SU-DHL-6 (cell line): ENCODE data around the gene CSNK1G2.

Source experiments
- H2AFZ ChIP-seq: fragments of 200-600 bp; sonication (generic); 2 replicates; pipeline ENCODE4 v1.6.1; 2014; ENCODE audit warnings: low read depth, mild to moderate bottlenecking, moderate library complexity, mixed read lengths, antibody characterized with exemption, low read length; ENCODE audit not compliant: severe bottlenecking
- H3F3A ChIP-seq: fragments of 200-600 bp; shearing (Covaris generic); 2 replicates; pipeline ENCODE4 v1.6.0; 2016; ENCODE audit warnings: antibody characterized with exemption, mild to moderate bottlenecking; ENCODE audit not compliant: insufficient read depth
- H3K27ac ChIP-seq: fragments of 200-600 bp; sonication (generic); 2 replicates; pipeline ENCODE4 v1.5.1; 2016; ENCODE audit warnings: low read depth, mild to moderate bottlenecking, low read length, moderate library complexity, mixed read lengths
- H3K27me3 ChIP-seq: fragments of 200-600 bp; sonication (generic), shearing (Covaris generic); 2 replicates; pipeline ENCODE4 v1.6.0; 2014; ENCODE audit warnings: mild to moderate bottlenecking, low read length
- H3K36me3 ChIP-seq: fragments of 200-600 bp; sonication (generic); 2 replicates; pipeline ENCODE4 v1.6.1; 2014; ENCODE audit warnings: mild to moderate bottlenecking, low read length, mixed read lengths
- H3K4me2 ChIP-seq: fragments of 300-600, 200-600 bp; shearing (Covaris generic), sonication (generic); 2 replicates; pipeline ENCODE4 v1.6.0; 2014; ENCODE audit warnings: low read length, low read depth, mild to moderate bottlenecking; ENCODE audit not compliant: poor library complexity, severe bottlenecking
- H3K4me3 ChIP-seq: fragments of 200-600 bp; sonication (generic); 2 replicates; pipeline ENCODE4 v1.5.1; 2014; ENCODE audit warnings: antibody characterized with exemption, low read length, mild to moderate bottlenecking, mixed read lengths; ENCODE audit not compliant: insufficient read depth, poor library complexity, severe bottlenecking
- H3K79me2 ChIP-seq: fragments of 200-600 bp; sonication (generic); 2 replicates; pipeline ENCODE4 v1.6.1; 2014; ENCODE audit warnings: mild to moderate bottlenecking, low read length, moderate library complexity; ENCODE audit not compliant: insufficient read depth
- H3K9ac ChIP-seq: fragments of 200-600 bp; sonication (generic); 2 replicates; pipeline ENCODE4 v1.7.0; 2014; ENCODE audit warnings: mild to moderate bottlenecking, low read length
- H3K9me2 ChIP-seq: fragments of 200-600 bp; sonication (generic); replicated peaks from 2 replicates; pipeline ENCODE4 v1.6.1; 2014; ENCODE audit warnings: low read length; ENCODE audit not compliant: insufficient read depth
- H3K9me3 ChIP-seq: fragments of 200-600 bp; sonication (generic); 2 replicates; pipeline ENCODE4 v1.6.1; 2014; ENCODE audit warnings: low read length, mixed read lengths; ENCODE audit not compliant: insufficient read depth
- H4K20me1 ChIP-seq: fragments of 200-600 bp; sonication (generic); 2 replicates; pipeline ENCODE4 v1.6.1; 2014; ENCODE audit warnings: low read depth, mild to moderate bottlenecking, antibody characterized with exemption, low read length, moderate library complexity, mixed read lengths
- EZH2phosphoT487 ChIP-seq: fragments of 200-600 bp; sonication (generic), shearing (Covaris generic); conservative IDR thresholded peaks from 2 replicates; pipeline ENCODE4 v1.6.1; 2018; ENCODE audit warnings: mild to moderate bottlenecking, antibody characterized with exemption, low read length, moderate library complexity, mixed read lengths
- TF ChIP-seq, protein P1 (sequence below): fragments of 200-600 bp; sonication (generic); IDR thresholded peaks from one replicate; pipeline ENCODE4 v1.5.1; 2017; ENCODE audit warnings: antibody characterized with exemption, mild to moderate bottlenecking, low read length, moderate library complexity; ENCODE audit not compliant: insufficient read depth, poor library complexity, severe bottlenecking

Gene CSNK1G2

DNA sequence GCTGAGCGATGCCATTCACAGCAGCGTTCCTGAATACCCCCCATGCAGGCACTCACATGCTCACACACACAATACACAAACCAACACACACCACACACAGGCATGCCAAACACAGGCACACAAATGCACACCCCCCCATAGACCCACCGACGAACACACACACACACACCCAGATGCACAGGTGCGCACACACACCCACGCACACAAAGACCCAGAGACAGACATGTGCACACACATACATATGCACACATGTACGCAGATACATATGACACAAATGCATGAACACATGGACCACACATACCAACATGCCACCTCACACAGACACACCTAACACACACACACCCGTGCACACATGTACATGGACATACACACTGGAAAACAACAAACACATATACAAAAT, 7.0 kb upstream of the CSNK1G2 start:
- Histone ChIP-seq H2AFZ (no peak overlapping the region), H3K4me2 (no peak overlapping the region), H3F3A (no peaks in the 10 kb centered on the region), H3K79me2 (no peaks in the 10 kb centered on the region), H3K9me2 (no peaks in the 10 kb centered on the region), H3K36me3 (no peaks in the 10 kb centered on the region), H4K20me1 (no peaks in the 10 kb centered on the region), H3K27ac (no peak overlapping the region), H3K9ac (no peak overlapping the region), H3K27me3 (no peaks in the 10 kb centered on the region), H3K4me3 (no peak overlapping the region), H3K9me3 (no peaks in the 10 kb centered on the region)
- TF ChIP-seq EZH2phosphoT487, result no peak
- TF ChIP-seq, protein P1, sequence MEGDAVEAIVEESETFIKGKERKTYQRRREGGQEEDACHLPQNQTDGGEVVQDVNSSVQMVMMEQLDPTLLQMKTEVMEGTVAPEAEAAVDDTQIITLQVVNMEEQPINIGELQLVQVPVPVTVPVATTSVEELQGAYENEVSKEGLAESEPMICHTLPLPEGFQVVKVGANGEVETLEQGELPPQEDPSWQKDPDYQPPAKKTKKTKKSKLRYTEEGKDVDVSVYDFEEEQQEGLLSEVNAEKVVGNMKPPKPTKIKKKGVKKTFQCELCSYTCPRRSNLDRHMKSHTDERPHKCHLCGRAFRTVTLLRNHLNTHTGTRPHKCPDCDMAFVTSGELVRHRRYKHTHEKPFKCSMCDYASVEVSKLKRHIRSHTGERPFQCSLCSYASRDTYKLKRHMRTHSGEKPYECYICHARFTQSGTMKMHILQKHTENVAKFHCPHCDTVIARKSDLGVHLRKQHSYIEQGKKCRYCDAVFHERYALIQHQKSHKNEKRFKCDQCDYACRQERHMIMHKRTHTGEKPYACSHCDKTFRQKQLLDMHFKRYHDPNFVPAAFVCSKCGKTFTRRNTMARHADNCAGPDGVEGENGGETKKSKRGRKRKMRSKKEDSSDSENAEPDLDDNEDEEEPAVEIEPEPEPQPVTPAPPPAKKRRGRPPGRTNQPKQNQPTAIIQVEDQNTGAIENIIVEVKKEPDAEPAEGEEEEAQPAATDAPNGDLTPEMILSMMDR, result no peak

DNA sequence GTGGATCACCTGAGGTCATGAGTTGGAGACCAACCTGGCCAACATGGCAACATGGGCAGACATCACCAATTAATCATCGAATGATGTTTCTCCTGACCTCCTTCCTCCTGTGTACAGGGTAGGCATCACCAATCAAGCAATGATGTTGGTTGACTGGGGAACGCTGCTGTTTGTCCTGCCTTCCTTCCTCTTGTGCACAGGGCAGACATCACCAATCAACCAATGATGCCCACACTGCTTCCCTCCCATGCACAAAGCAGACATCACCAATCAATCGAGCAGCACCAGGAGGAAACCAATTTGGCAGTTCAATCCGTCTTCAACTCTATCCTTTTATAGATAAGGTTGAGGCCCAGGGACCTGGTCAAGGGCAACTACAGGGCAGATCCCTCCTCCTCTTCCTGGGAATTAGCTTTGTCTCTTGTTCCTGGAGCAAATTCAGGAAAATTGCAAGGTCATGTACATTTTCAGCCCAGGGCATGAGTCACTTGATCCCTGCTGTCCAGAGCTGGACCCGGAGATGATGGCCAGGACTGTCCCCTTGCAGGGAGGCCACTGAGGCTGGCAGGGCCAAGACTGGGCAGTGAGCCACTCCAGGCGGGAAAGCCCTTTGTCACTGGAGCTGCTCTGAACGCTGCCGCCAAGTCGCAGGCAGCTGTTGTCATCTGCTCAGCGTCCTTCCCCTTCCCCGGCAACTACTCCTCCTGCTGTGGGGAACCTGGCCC, 5.3 kb upstream of the CSNK1G2 start:
- TF ChIP-seq, protein P1, result no peak
- TF ChIP-seq EZH2phosphoT487, result no peak
- H3K9me2 ChIP-seq, result no peaks in the 10 kb centered on the region
- H3K36me3 ChIP-seq, result no peaks in the 10 kb centered on the region
- no peaks in the 10 kb centered on the region for H4K20me1 ChIP-seq
- peaks cover 7% of the 10 kb centered on the region; the same call in 1 of the 2 replicates for H3F3A ChIP-seq
- H2AFZ ChIP-seq, result no peak overlapping the region
- no peak overlapping the region for H3K4me2 ChIP-seq
- H3K27ac ChIP-seq, result no peak overlapping the region
- H3K9ac ChIP-seq, result no peak overlapping the region
- H3K27me3 ChIP-seq, result no peaks in the 10 kb centered on the region
- no peaks in the 10 kb centered on the region for H3K79me2 ChIP-seq
- no peak overlapping the region for H3K4me3 ChIP-seq
- H3K9me3 ChIP-seq, result no peaks in the 10 kb centered on the region

DNA sequence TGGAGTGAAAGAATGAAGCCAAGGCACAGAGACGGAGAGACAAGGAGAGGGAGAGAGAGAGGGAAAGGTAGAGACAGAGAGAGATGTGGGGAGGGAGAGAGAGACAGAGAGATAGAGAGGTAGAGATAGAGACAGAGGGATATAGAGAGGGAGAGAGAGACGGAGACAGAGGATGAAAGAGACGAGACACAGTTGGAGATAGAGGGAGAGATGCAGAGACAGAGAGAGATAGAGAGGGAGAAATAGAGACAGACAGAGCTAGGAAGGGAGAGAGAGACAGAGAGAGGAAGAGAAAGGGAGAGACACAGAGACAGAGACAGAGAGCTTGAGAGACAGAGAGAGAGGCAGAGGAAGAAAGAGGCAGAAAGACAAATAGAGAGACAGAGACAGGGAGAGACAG, 4.5 kb upstream of the CSNK1G2 start:
- H4K20me1 ChIP-seq, result no peaks in the 10 kb centered on the region
- no peak overlapping the region for H3K27ac ChIP-seq
- H3K4me3 ChIP-seq, result no peak overlapping the region
- no peak for TF ChIP-seq EZH2phosphoT487
- TF ChIP-seq, protein P1, result no peak
- H3K79me2 ChIP-seq, result peaks cover 1% of the 10 kb centered on the region; the same call in 1 of the 2 replicates
- H3K9me2 ChIP-seq, result no peaks in the 10 kb centered on the region
- H3K36me3 ChIP-seq, result no peaks in the 10 kb centered on the region
- H3K9ac ChIP-seq, result no peak overlapping the region
- H3K9me3 ChIP-seq, result no peaks in the 10 kb centered on the region
- no peak overlapping the region for H2AFZ ChIP-seq
- no peak overlapping the region for H3K4me2 ChIP-seq
- peaks cover 7% of the 10 kb centered on the region; the same call in 1 of the 2 replicates for H3F3A ChIP-seq
- H3K27me3 ChIP-seq, result no peaks in the 10 kb centered on the region
